Hindlimb muscle (tissue), 1 donor: ENCODE data around the gene GAR1. TPM values are rescaled to one million over a fixed set of nuclear protein-coding genes. Genes with fewer than 3 reads are reported as not detected.
"Not testable (repeated sequence)": the region's sequence is repeated elsewhere in the genome, so short reads cannot be mapped to it uniquely, and the experiment has no call there.

ENCODE experiments used
- DNase-seq: peaks from one replicate; pipeline ENCODE4 v3.0.0-alpha.2; 2013
- polyA plus RNA-seq: library from polyadenylated mRNA; unstranded; fragments of 120-200 nt; gene quantifications from one replicate; pipeline ENCODE4 v1.2.1, GENCODE V29; 2013; ENCODE audit not compliant: insufficient read length

The GAR1 gene
- polyA plus RNA-seq = 26.2 TPM

GRCh38 chr4:109815151-109816081 lies at the start of gene GAR1:
Gene GAR1 (plus strand): TSS chr4:109815762. CDS start chr4:109816165, 403 bp downstream.
- peak; percentile 94 for DNase-seq

DNA sequence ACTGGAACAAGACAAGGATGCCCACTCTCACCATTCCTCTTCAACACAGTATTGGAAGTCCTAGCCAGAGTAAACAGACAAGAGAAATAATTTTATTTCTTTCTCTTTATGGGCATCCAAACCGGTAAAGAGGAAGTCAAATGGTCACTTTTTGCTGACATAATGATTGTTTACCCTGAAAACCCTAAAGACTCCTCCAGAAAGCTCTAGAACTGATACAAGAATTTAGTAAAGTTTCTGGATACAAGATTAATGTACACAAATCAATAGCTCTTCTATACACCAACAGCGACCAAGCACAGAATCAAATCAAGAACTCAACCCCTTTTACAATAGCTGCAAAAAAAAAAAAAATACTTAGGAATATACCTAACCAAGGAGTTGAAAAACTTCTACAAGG lies 33.5 kb upstream of the GAR1 start:
- not testable (repeated sequence) for DNase-seq

DNA sequence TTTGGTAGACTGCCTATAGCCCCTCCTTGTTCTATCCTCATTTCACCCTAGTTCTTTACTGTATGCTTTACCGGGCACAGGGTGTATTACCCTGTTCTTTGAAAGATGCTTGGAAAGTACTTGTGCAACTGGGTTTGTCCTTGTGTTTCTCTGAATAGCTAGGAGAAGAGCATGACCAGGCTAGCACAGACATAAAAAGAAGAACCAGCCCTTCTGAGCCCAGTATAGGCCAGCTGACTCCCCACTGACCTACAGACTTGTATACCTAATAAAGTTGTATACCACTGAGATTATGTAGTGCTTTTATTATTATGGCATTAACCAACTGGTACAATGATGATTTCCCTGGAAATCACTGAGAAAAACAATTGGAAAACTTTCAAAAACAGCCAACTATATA lies 28.7 kb upstream of the GAR1 start:
- DNase-seq = no peak

GRCh38 chr4:109787807-109788206 lies 27.8 kb upstream of the GAR1 start:
- no peak for DNase-seq

GRCh38 chr4:109795059-109795458 lies 20.5 kb upstream of the GAR1 start:
- no peak for DNase-seq

DNA sequence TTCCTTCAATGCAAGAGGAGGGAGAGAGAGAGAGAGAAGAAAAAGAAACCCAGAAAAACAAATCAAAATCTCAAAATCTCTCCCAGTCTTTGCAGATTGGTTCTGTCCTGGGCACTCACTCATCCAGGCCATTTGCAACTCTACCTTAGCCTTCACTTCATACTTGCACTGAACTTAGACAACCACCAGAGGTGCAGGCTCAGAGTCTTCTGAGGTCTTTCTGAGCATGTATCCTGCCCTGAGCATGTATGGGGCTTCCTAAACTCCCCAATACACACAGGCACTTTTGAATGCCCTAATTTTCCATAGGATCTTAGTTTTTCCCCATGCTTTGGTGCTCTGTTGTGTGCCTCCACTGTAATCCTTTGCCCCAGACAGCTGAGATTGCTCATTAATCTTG lies 16.7 kb upstream of the GAR1 start:
- no peak for DNase-seq

DNA sequence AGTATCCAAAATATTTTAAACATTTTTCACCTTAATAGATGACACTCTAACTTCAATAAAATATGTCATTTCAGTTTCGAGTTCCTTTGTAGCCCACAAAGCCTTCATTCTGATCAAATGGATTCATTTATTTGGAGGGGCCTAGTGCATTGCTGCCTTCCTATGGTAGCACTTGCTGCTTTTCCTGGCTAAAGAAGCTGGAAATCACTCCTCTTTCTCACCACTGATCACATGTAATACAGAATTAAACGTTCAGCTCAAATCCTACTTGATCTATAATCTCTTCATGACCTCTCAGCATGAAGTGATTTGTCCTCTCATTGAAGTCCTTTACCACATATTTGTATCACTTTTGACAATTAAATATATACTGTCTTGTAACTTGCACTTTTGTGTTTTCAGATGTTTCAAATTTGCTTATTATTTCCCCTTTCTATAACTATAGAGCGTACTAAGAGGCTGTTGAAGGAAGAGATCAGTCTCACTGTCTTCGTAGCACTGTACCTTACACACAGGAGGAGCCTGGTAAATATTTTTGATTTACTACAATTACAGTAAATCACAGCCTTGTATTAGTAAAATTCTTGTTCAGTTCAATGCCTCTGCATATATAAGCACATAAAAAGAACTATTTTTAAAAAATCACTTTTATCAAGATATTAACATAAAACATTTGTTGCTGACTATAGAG lies 14.3 kb upstream of the GAR1 start:
- no peak for DNase-seq

- DNase-seq = no peak
Measured at GRCh38 chr4:109801895-109802319, 13.7 kb upstream of the GAR1 start, which contains the start of gene CFI. Gene CFI (minus strand): TSS chr4:109801999. CDS start chr4:109801971, 28 bp downstream.

- DNase-seq = no peak
Measured at GRCh38 chr4:109803924-109804571, 11.5 kb upstream of the GAR1 start.

DNA sequence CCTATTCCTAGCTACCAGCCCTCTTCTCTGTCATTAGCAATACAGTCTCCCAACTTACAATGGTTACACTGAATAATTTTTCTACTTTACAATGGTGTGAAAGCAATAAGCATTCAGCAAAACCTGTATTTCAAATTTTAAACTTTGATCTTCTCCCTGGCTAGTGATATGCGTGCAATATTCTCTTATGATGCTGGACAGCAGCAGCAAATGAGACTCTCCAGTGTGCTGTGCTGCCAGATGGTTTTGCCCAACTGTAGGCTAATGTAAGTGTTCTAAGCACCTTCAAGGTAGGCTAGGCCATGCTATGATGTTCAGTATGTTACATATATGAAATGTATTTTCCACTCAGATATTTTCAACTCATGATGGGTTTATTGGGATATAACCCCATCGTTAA lies 5.9 kb upstream of the GAR1 start:
- no peak for DNase-seq

- no peak for DNase-seq
Measured at GRCh38 chr4:109810552-109811387, 4.8 kb upstream of the GAR1 start.

DNA sequence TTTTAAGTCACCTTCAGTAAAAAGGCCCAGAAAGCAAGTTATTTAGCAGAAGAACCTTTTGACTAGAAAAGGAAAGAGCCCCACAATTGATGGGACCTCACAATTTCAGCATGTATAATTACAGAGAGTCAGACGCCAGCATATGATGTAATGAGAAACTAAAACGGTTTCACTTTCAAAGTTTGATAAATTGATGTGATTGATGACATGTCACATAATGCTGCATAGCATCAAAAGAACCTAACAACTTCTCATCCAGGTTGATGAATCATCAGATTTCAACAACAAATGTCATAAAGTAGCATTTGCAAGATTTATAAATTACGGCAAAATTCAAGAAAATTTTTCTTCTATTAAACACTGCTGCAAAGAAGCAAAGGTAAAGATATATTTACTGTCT lies 3.9 kb upstream of the GAR1 start:
- no peak for DNase-seq

DNA sequence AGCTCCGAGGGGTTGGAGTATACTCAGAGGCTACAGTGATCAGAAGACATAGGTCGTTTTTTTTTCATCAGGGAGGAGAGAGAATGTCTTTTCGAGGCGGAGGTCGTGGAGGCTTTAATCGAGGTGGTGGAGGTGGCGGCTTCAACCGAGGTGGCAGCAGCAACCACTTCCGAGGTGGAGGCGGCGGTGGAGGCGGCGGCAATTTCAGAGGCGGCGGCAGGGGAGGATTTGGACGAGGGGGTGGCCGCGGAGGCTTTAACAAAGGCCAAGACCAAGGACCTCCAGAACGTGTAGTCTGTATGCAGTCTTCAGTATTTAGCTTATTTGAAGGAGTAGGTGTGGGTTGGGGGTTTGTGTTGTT lies 500 bp downstream of the GAR1 start:
- no peak for DNase-seq

- DNase-seq = no peak
Measured at GRCh38 chr4:109816894-109817293, 1.3 kb downstream of the GAR1 start.

DNA sequence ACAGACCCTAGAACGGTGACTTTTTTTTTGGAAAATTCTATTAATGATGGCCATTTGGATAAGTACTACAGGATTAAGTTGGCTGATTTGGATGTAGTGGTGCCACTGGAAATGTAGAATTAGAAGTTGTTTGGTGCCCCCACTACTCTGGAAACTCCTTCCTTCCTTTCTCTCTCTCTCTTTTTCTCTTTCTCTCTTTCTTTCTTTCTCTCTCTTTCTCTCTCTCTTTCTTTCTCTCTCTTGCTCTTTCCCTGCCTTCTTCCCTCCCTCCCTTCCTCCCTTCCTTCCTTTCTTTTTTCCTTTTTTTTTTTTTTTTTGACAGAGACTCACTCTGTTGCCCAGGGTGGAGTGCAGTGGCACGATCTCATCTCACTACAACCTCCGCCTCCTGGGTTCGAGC lies 2.7 kb downstream of the GAR1 start:
- DNase-seq = no peak

DNA sequence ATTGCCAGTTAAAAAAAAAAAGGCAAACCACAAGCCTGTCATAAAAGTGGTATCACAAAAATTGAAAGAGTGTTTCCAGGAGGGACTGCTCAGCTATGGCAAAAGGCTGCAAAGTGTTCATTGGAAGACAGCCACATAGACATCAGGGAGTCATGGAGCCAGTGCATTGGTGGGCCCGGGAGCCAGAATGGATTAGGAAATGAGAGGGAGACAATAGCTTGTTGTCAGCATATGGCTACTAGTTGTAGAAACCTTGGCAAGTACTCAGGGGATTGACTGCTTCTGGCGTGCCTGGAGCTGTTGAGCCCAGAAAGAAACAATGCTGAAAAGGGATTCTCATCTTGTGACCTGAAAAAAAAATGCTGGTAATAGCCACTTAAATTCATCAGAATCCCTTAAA lies 5.0 kb downstream of the GAR1 start:
- DNase-seq = no peak

DNA sequence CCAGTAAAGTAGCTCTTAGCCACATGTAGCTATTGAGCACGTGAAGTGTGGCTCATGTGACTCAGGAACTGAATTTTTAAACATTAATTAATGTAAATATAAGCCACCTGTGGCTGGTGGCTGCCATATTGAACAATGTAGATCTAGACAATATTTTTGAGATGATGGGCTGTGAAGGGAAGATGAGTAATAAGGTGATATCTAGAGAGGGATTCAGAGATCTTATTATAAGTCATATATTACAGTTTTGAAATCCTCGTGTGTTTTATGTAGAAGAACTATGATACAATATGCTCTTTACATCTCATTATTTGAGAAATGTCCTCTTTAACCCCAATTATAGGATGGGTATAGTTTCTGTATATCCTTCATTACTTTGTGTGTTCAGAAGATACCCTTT lies 5.6 kb downstream of the GAR1 start:
- no peak for DNase-seq

DNA sequence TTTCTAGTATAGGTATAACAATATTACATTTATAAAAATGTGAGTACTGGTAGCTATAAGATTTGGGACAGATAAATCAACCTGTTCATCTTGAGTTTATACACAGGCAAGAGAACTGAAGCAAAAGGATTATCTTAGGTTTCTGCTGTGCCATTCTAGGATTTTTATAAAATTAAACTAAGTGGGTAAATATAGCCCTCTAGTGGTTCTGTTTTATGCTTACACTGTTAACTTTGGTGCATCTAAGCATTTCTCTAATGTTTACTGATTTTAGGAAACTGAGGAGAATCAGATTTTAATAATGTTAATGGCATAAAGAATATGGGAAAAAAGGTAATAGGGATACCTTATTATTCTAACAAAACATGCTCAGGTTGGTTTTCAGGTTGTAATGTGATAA lies 11.2 kb downstream of the GAR1 start:
- DNase-seq = no peak

GRCh38 chr4:109827672-109828071 lies 12.1 kb downstream of the GAR1 start, which contains the start of gene RRH:
Gene RRH (plus strand): TSS chr4:109827972. CDS start chr4:109828028, 56 bp downstream.
- DNase-seq = no peak

GRCh38 chr4:109833756-109834155 lies 18.2 kb downstream of the GAR1 start:
- DNase-seq = no peak

- no peak for DNase-seq
Measured at GRCh38 chr4:109836985-109837384, 21.4 kb downstream of the GAR1 start.

- no peak for DNase-seq
Measured at GRCh38 chr4:109846395-109847098, 31.0 kb downstream of the GAR1 start.
